ENCODE measurements around the gene ACVR1B. TPM values are rescaled to one million over a fixed set of nuclear protein-coding genes. Genes with fewer than 3 reads are reported as not detected.

ACVR1B gene
- total and polyA plus RNA-seq, 2 donors (not counting 3 experiments of a cell fraction or from before 2014, with no cell fraction given) = 29.0 to 33.7 TPM

- no TSS peak for BruUV-seq (replicated peaks)
- FAIRE-seq (no peak), DNase-seq (ENCODE audit: low read depth, low spot score) (peak; percentile 52)
- no peak overlapping the region for H2AFZ ChIP-seq (ENCODE audit: low read depth, low read length)
- H3K9me1 ChIP-seq (replicated peaks; ENCODE audit: control insufficient read depth, extremely low read depth, insufficient read depth, low read length) = no peaks in the 10 kb centered on the region
- TF ChIP-seq CTCF (IDR thresholded peaks at IDR 0.05; ENCODE audit: extremely low read depth in 1 of 2, insufficient read depth in 1 of 2, low read depth in 1 of 2, low read length in 2 of 2) (no peak), GATA2 (IDR thresholded peaks at IDR 0.05; ENCODE audit: insufficient read depth, insufficient read length, low read depth, low read length) (no peak), JUN (IDR thresholded peaks at IDR 0.05; ENCODE audit: borderline replicate concordance, insufficient read depth, insufficient read length, low read depth) (no peak), POLR2A (IDR thresholded peaks at IDR 0.05; ENCODE audit: low read depth, low read length) (no peak), EZH2 (IDR thresholded peaks at IDR 0.05; ENCODE audit: borderline replicate concordance, low read depth, low read length, severe bottlenecking) (no peak), MYC (IDR thresholded peaks at IDR 0.05; ENCODE audit: low read depth, low read length) (no peak), FOS (IDR thresholded peaks at IDR 0.05; ENCODE audit: borderline replicate concordance, insufficient read depth, low read length) (no peak), MAX (IDR thresholded peaks at IDR 0.05; ENCODE audit: insufficient read depth, insufficient read length) (no peak), POLR2AphosphoS5 (IDR thresholded peaks at IDR 0.05; ENCODE audit: insufficient read depth, low read depth, low read length) (no peak)
- H3K79me2 ChIP-seq (ENCODE audit: control insufficient read depth, insufficient read depth, low read length) = peaks cover 71% of the 10 kb centered on the region
- ChIA-PET CTCF (interaction anchor here (1.0 to 1.5 kb wide), 3 partner anchors 14 to 57 kb away, joined by 3 to 4 read pairs (median 4); no protein-coding TSS in a partner anchor), POLR2A (interaction anchor here (1.0 kb wide), 1 partner anchor 53 kb away, joined by 3 read pairs; the partner anchor contains the start of gene TAMALIN)
- dilution Hi-C loops (cut with MboI; ENCODE audit: extremely low pct_ligation_motif_present, low sequenced_read_pairs) = no loop called here
- H3K27ac ChIP-seq (ENCODE audit: insufficient read depth, low read depth, low read length) = peak overlapping the region; percentile 5
- H3K9me3 ChIP-seq (replicated peaks; ENCODE audit: control insufficient read depth, insufficient read depth, low read length) = no peaks in the 10 kb centered on the region
- H3K4me1 ChIP-seq (ENCODE audit: control insufficient read depth, extremely low read depth, insufficient read depth, low read length) = peaks cover 28% of the 10 kb centered on the region
- H3K4me2 ChIP-seq (ENCODE audit: insufficient read depth, low read length) = peak overlapping the region; percentile 88
- peaks cover 2% of the 10 kb centered on the region for H4K20me1 ChIP-seq (replicated peaks; ENCODE audit: control insufficient read depth, extremely low read depth, insufficient read depth, low read length)
- intact Hi-C loops (cut with micrococcal nuclease) = loop anchor here (1.0 to 2.0 kb wide), 2 partner anchors 17 to 27 kb away; no protein-coding TSS in a partner anchor
- peak overlapping the region in 2 of 3 experiments; percentile 16 to 89 for H3K4me3 ChIP-seq (replicated peaks in 1 of 3; ENCODE audit: insufficient read depth in 1 of 3, low read depth in 1 of 3, low read length in 3 of 3)
- peaks cover 0 to 4% of the 10 kb centered on the region in 2 experiments for H3K27me3 ChIP-seq (ENCODE audit: control insufficient read depth in 2 of 2, insufficient read depth in 2 of 2, low read length in 2 of 2)
- H3K9ac ChIP-seq (replicated peaks; ENCODE audit: extremely low read depth, insufficient read depth, low read length) = peak overlapping the region; percentile 56
- H3K36me3 ChIP-seq (ENCODE audit: control insufficient read depth in 2 of 2, extremely low read depth in 1 of 2, insufficient read depth in 2 of 2, low read length in 2 of 2) = no peaks in the 10 kb centered on the region
These were observed 2.4 kb downstream of the ACVR1B start for GRCh38 chr12:51953864-51954263.
